ENCODE measurements around the gene ASH1L. TPM values are rescaled to one million over a fixed set of nuclear protein-coding genes. Genes with fewer than 3 reads are reported as not detected.
"Not testable (repeated sequence)": the region's sequence is repeated elsewhere in the genome, so short reads cannot be mapped to it uniquely, and the experiment has no call there.

ASH1L gene
- total RNA-seq, 1 donor from 2014 or later, result 43.7 TPM

DNA sequence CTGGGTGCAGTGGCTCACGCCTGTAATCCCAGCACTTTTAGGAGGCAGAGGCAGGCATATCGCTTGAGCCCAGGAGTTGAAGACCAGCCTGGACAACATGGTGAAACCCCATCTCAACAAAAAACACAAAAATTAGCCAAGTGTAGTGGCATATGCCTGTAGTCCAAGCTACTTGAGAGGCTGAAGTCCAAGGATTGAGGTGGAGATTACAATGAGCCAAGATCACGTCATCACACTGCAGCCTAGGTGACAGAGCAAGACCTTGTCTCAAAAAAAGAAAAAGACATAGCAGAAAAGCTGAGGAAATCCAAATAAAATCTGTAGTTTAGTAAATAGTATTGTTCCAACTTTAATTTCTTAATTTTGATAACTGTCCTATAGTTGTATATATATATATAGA, 11.5 kb upstream of the ASH1L start:
- H3K27ac Mint-ChIP-seq, result no peak overlapping the region
- no peaks in the 10 kb centered on the region for H3K27me3 Mint-ChIP-seq
- no peaks in the 10 kb centered on the region for H3K4me1 Mint-ChIP-seq (ENCODE audit: unreplicated experiment)
- peaks cover 7% of the 10 kb centered on the region for H3K36me3 Mint-ChIP-seq
- no peak overlapping the region for H3K4me3 Mint-ChIP-seq
- DNase-seq (ENCODE audit: extremely low spot score, unreplicated experiment), result no peak
- TF ChIP-seq, protein P1, sequence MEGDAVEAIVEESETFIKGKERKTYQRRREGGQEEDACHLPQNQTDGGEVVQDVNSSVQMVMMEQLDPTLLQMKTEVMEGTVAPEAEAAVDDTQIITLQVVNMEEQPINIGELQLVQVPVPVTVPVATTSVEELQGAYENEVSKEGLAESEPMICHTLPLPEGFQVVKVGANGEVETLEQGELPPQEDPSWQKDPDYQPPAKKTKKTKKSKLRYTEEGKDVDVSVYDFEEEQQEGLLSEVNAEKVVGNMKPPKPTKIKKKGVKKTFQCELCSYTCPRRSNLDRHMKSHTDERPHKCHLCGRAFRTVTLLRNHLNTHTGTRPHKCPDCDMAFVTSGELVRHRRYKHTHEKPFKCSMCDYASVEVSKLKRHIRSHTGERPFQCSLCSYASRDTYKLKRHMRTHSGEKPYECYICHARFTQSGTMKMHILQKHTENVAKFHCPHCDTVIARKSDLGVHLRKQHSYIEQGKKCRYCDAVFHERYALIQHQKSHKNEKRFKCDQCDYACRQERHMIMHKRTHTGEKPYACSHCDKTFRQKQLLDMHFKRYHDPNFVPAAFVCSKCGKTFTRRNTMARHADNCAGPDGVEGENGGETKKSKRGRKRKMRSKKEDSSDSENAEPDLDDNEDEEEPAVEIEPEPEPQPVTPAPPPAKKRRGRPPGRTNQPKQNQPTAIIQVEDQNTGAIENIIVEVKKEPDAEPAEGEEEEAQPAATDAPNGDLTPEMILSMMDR (conservative IDR thresholded peaks at IDR 0.05), result no peak
- no peaks in the 10 kb centered on the region for H3K9me3 Mint-ChIP-seq

DNA sequence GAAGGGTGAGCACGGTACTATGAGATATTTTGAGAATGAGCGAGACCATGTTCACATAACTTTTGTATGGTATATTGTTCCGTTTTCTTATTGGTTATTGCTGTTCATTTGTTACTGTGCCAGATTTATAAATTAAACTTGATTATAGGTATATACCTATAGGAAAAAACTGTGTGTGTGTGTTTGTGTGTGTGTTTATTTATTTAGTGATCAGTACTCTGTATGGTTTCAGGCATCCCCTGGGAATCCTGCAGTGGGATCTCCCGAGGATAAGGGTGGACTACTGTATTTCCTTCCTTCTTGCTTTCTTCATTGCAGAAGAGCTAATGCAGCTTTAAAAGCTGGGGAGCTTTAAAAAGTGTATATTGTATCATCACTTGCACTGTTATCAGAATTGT, 8.0 kb upstream of the ASH1L start:
- no peak overlapping the region for H3K4me3 Mint-ChIP-seq
- no peak overlapping the region for H3K27ac Mint-ChIP-seq
- no peaks in the 10 kb centered on the region for H3K27me3 Mint-ChIP-seq
- peaks cover 2% of the 10 kb centered on the region for H3K4me1 Mint-ChIP-seq (ENCODE audit: unreplicated experiment)
- TF ChIP-seq, protein P1 (conservative IDR thresholded peaks at IDR 0.05), result no peak
- peaks cover 7% of the 10 kb centered on the region for H3K36me3 Mint-ChIP-seq
- H3K9me3 Mint-ChIP-seq, result no peaks in the 10 kb centered on the region
- no peak for DNase-seq (ENCODE audit: extremely low spot score, unreplicated experiment)

DNA sequence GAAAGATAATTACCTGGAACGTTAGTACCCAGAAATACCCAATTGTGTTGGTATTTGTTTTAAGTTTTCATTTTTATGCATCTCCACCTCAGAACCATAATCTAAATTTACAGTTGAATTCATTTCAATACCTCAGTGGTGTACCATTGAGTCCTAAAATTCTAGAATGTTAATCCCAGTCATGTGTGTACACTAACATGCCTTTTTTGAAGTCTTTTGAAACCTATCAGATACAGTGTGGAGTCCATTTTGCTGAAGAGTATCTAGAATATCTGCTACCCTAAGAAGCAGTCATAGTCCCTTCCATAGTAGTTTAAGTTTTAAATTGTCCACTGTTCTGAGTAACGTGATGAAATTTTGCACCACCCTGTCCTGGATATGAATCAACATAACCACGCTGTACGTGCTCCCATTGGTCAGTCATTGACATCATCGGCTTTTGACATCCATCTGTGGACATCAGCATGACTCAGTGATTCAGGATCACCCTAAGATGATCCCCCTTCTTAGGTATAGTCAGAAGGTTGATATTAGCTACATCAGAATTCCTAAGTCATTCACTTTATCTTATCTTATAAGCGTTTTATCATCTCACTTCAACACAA, 7.5 kb upstream of the ASH1L start:
- DNase-seq (ENCODE audit: extremely low spot score, unreplicated experiment), result no peak
- Mint-ChIP-seq H3K4me3 (no peak overlapping the region), H3K27me3 (no peaks in the 10 kb centered on the region), H3K9me3 (no peaks in the 10 kb centered on the region), H3K27ac (no peak overlapping the region), H3K4me1 (ENCODE audit: unreplicated experiment) (peaks cover 5% of the 10 kb centered on the region), H3K36me3 (peaks cover 7% of the 10 kb centered on the region)
- TF ChIP-seq, protein P1 (conservative IDR thresholded peaks at IDR 0.05), result no peak

DNA sequence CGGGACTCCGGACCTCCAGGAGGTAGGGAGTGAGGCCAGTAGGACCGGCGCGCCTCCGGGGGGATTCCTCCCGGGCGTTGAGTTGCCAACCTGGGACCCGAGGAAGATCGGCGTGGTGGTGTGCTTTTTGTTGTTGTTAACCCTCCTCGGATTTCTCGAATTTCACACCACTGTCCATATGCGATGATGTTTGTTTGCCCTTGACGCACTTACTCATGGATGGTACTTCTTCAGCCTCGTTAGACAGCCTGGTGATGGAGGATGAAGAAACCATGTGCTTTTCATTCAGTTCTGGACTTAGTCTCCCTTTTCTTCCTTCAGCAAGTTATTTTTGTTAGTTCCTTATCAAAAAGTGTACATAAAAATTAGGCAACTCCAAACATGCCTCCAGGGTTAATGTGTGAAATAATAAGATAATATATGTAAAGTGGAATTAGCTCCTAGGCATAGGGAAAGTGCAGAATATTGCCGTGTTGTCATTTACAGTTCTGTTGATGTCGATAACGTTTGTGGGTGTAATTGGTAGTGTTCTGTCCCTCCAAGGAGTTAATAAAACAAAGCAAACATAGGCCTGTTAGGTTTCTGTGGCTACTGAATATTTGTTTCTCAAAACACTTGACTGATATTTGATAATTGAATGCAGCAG, 897 bp upstream of the ASH1L start:
- Mint-ChIP-seq H3K4me1 (ENCODE audit: unreplicated experiment) (peaks cover 23% of the 10 kb centered on the region), H3K27ac (peak overlapping the region; percentile 97), H3K4me3 (peak overlapping the region; percentile 99)
- DNase-seq (ENCODE audit: extremely low spot score, unreplicated experiment); H3K36me3 Mint-ChIP-seq; H3K9me3 Mint-ChIP-seq; H3K27me3 Mint-ChIP-seq: not testable (repeated sequence)

DNA sequence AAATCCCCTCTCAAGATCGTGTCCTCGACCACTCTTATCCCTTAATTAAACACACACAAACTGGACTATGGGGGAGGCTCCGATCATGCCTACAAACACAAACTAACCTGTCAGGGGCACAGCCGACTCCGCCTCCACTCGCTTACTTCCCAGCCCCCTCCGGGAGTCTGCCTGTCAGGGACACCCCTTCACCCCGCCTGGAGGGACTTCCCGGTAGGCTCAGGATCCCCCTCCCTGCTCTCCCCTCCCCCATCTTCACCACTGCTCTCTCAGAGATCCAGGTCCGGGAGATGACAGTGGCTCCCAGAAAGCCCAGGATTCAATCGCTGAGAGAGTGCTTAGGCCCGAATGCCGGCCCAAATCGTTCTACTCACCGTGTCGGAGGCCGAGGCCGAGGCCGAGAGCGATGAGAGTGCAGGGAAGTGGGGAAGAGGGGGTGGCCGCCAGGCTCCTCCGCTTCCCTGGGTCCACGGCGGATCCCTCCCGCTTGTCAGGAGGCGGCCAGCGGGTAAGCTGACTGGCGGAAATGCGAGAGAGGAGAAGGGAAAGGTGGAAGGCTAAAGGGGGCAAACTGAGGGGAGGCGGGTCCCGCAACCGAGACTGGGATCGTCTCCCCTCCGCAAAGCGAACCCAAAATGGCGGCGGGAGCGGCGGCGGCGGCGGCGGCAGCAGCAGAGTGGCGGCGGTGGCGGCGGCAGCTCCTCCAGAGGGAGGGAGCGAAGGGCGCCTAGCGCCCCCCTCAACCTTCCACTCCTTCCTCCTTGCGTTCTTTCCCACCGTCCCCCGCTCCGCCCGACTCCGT, 623 bp downstream of the ASH1L start:
- H3K9me3 Mint-ChIP-seq; H3K27me3 Mint-ChIP-seq; H3K36me3 Mint-ChIP-seq; DNase-seq (ENCODE audit: extremely low spot score, unreplicated experiment): not testable (repeated sequence)
- Mint-ChIP-seq H3K27ac (peak overlapping the region; percentile 97), H3K4me1 (ENCODE audit: unreplicated experiment) (peaks cover 23% of the 10 kb centered on the region), H3K4me3 (peak overlapping the region; percentile 99)

DNA sequence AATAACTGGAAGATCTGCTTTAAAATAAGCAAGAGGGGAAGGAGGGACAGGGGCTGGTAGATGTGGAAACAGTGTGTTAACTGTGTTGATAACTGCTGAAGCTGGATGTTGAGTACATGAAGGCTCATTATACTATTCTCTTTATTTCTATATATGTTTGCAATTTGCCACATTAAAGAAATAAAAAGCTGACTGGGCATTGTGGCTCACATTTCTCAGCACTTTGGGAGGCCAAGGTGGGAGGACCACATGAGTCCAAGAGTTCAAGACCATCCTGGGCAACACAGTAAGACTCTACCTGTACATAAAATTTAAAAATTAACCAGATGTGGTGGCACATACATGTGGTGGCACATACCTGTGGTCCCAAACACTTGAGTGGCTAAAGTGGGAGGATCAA, 6.7 kb downstream of the ASH1L start:
- no peaks in the 10 kb centered on the region for H3K27me3 Mint-ChIP-seq
- H3K27ac Mint-ChIP-seq, result no peak overlapping the region
- no peak overlapping the region for H3K4me3 Mint-ChIP-seq
- H3K9me3 Mint-ChIP-seq, result no peaks in the 10 kb centered on the region
- peaks cover 14% of the 10 kb centered on the region for H3K4me1 Mint-ChIP-seq (ENCODE audit: unreplicated experiment)
- TF ChIP-seq, protein P1 (conservative IDR thresholded peaks at IDR 0.05), result no peak
- no peak for DNase-seq (ENCODE audit: extremely low spot score, unreplicated experiment)
- peaks cover 3% of the 10 kb centered on the region for H3K36me3 Mint-ChIP-seq
